ENCODE results near the gene GLIS2.

- TF ChIP-seq CREM (IDR thresholded peaks at IDR 0.05; ENCODE audit: low read depth) (no peak), POLR2A (IDR thresholded peaks at IDR 0.05; ENCODE audit: low read depth, low read length) (no peak), MAX (IDR thresholded peaks at IDR 0.05; ENCODE audit: low read depth, low read length) (no peak)
Measured at GRCh38 chr16:4349332-4349731, 33.5 kb downstream of the GLIS2 start.
